Tibial nerve (tissue), 4 donors: ENCODE data around the gene MEF2C. TPM values are rescaled to one million over a fixed set of nuclear protein-coding genes. Genes with fewer than 3 reads are reported as not detected.
A peak's percentile ranks its signal among the peaks of the same experiment; 100 is the strongest.

Experiments
- DNase-seq, 2 donors: peaks; one replicate each; pipeline ENCODE4 v3.0.0-alpha.2; 2019; ENCODE audit warnings: low spot score in 2 of 2
- H3K27ac ChIP-seq, 4 donors: fragments of 200-600 bp; sonication (generic) in 3 of 4; one replicate each; pipeline ENCODE4 v1.5.1; 2017 to 2019; ENCODE audit warnings: mild to moderate bottlenecking in 1 of 4
- H3K27me3 ChIP-seq, 2 donors: fragments of 200-600 bp; sonication (generic) in 1 of 2; one replicate each; pipeline versions ENCODE4 v1.5.1 to v1.6.0; 2017 to 2019
- H3K36me3 ChIP-seq, 3 donors: fragments of 200-600 bp; sonication (generic); one replicate each; pipeline ENCODE4 v1.5.1; 2018 to 2019
- H3K4me1 ChIP-seq, 4 donors: fragments of 200-600 bp; sonication (generic) in 3 of 4; one replicate each; pipeline ENCODE4 v1.5.1; 2017 to 2019
- H3K4me3 ChIP-seq, 4 donors: fragments of 200-600 bp; sonication (generic) in 3 of 4; one replicate each; pipeline ENCODE4 v1.5.1; 2017 to 2019; ENCODE audit warnings: mild to moderate bottlenecking in 1 of 4, moderate library complexity in 1 of 4
- H3K9me3 ChIP-seq, 4 donors: fragments of 200-600 bp; sonication (generic) in 3 of 4; one replicate each; pipeline ENCODE4 v1.5.1; 2017 to 2019
- EP300 ChIP-seq, 2 donors: sonication (generic); formaldehyde crosslinking; IDR thresholded peaks; one replicate each; pipeline ENCODE4 v1.6.1; 2017; ENCODE audit warnings: antibody characterized with exemption in 2 of 2, mild to moderate bottlenecking in 1 of 2
- POLR2A ChIP-seq, 2 donors: fragments of 450-650 bp; IDR thresholded peaks; one replicate each; pipeline ENCODE4 v1.6.1; 2017; ENCODE audit warnings: antibody characterized with exemption in 2 of 2, mild to moderate bottlenecking in 2 of 2, moderate library complexity in 2 of 2
- WGBS, 2 donors: methylation state at CpG; one replicate each; pipeline ENCODE4 v1.1.5; 2018; 5-methylcytosine and 5-hydroxymethylcytosine counted together
- total RNA-seq, 4 donors: library from RNA; depleted of rRNA; stranded (reverse); fragments of >200 nt; gene quantifications; one replicate each; pipeline ENCODE4 v1.1.0, GENCODE V29; 2016
- TF ChIP-seq, protein P1 (sequence below), 5 experiments: fragments of 200-600 bp in 3 of 5; fragments of 450-650 bp in 2 of 5; sonication (generic) in 3 of 5; IDR thresholded peaks; one replicate each; pipeline ENCODE4 v1.5.1; 2016 to 2019; ENCODE audit warnings: antibody characterized with exemption in 5 of 5, mild to moderate bottlenecking in 3 of 5, moderate library complexity in 2 of 5

Gene MEF2C
- total RNA-seq, 4 donors from 2014 or later: 16.5 to 40.8 (median 29.1) TPM

GRCh38 chr5:88734983-88735382, 148.0 kb downstream of the MEF2C start:
- Histone ChIP-seq H3K27me3 (no peaks in the 10 kb centered on the region), H3K4me3 (no peak overlapping the region), H3K36me3 (no peaks in the 10 kb centered on the region), H3K4me1 (peaks cover 0 to 10% (median 7%) of the 10 kb centered on the region in 4 donors), H3K9me3 (no peaks in the 10 kb centered on the region), H3K27ac (peak overlapping the region in 3 of 4 donors; percentile 23 to 61 (median 28))
- no peak for TF ChIP-seq POLR2A (IDR thresholded peaks at IDR 0.05)
- TF ChIP-seq, protein P1, sequence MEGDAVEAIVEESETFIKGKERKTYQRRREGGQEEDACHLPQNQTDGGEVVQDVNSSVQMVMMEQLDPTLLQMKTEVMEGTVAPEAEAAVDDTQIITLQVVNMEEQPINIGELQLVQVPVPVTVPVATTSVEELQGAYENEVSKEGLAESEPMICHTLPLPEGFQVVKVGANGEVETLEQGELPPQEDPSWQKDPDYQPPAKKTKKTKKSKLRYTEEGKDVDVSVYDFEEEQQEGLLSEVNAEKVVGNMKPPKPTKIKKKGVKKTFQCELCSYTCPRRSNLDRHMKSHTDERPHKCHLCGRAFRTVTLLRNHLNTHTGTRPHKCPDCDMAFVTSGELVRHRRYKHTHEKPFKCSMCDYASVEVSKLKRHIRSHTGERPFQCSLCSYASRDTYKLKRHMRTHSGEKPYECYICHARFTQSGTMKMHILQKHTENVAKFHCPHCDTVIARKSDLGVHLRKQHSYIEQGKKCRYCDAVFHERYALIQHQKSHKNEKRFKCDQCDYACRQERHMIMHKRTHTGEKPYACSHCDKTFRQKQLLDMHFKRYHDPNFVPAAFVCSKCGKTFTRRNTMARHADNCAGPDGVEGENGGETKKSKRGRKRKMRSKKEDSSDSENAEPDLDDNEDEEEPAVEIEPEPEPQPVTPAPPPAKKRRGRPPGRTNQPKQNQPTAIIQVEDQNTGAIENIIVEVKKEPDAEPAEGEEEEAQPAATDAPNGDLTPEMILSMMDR (IDR thresholded peaks at IDR 0.05): no peak
- no peak for TF ChIP-seq EP300 (IDR thresholded peaks at IDR 0.05)
- no peak for DNase-seq
- WGBS, 2 donors: 81 to 82% methylated on average over 7 of the region's 7 CpGs

DNA sequence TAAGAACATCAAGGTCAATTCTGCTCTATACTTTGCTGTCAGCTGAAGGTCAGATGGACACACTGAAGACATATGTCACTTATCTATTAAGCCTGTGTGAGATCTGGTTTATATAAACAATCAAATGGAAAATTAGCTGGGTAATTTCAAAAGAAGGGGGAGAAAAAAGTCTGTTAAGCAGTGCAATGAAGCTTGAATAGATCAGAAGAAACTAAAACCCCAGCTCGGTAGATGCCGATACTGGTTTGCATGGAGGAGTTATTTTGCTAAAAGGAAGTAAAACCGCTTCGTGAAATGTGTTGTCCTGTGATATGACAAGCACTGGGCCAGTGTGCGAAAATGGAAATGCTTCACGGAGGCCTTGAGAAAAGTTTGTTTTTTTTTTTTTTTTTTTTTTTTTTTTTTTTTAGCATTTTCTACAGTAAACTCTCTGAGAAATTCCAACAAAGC, 148.8 kb downstream of the MEF2C start:
- Histone ChIP-seq H3K27ac (peak overlapping the region in 2 of 4 donors; percentile 61 to 65), H3K9me3 (no peaks in the 10 kb centered on the region), H3K27me3 (no peaks in the 10 kb centered on the region), H3K4me3 (no peak overlapping the region), H3K4me1 (peaks cover 0 to 14% (median 9%) of the 10 kb centered on the region in 4 donors), H3K36me3 (no peaks in the 10 kb centered on the region)
- peak in 1 of 2 donors; percentile 13 for TF ChIP-seq EP300 (IDR thresholded peaks at IDR 0.05)
- no peak for TF ChIP-seq POLR2A (IDR thresholded peaks at IDR 0.05)
- 53 to 58% methylated on average over 6 of the region's 6 CpGs for WGBS, 2 donors
- DNase-seq: no peak

GRCh38 chr5:88732862-88733261, 150.1 kb downstream of the MEF2C start:
- Histone ChIP-seq H3K4me3 (no peak overlapping the region), H3K27me3 (no peaks in the 10 kb centered on the region), H3K36me3 (no peaks in the 10 kb centered on the region), H3K27ac (peak overlapping the region in 2 of 4 donors; percentile 33 to 65), H3K9me3 (no peaks in the 10 kb centered on the region), H3K4me1 (peaks cover 0 to 14% (median 9%) of the 10 kb centered on the region in 4 donors)
- WGBS, 2 donors: 93 to 98% methylated on average over 2 of the region's 2 CpGs
- TF ChIP-seq POLR2A (IDR thresholded peaks at IDR 0.05): no peak
- TF ChIP-seq, protein P1 (IDR thresholded peaks at IDR 0.05): no peak
- no peak for TF ChIP-seq EP300 (IDR thresholded peaks at IDR 0.05)
- no peak for DNase-seq

DNA sequence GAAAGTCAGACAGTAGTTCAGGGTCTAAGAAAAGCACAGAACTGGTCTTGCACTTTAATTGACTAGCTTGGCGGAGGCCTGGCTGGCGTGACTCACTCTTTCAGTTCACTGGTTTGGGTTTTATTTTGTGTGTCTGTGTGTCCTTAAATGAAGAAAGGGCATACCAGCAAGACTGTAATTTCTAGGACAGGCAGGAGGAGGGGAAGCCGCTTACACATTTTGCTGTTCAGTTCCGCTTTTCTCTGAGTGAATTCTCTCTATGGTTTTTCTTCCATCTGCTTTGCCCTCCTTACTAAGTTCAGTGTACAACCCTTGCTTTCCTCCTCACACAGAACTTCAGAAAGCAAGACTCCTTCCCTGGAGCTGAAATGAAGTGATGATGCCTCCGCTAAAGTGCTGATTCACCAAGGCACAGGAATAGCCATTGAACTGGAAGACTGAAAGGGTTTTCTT, 150.8 kb downstream of the MEF2C start:
- H3K27ac ChIP-seq: peak overlapping the region in 2 of 4 donors; percentile 33 to 65
- peak in 1 of 2 donors; percentile 26 for DNase-seq

GRCh38 chr5:88729829-88730182, 153.2 kb downstream of the MEF2C start:
- TF ChIP-seq, protein P1 (IDR thresholded peaks at IDR 0.05): no peak
- TF ChIP-seq EP300 (IDR thresholded peaks at IDR 0.05): no peak
- no peak for TF ChIP-seq POLR2A (IDR thresholded peaks at IDR 0.05)
- Histone ChIP-seq H3K27me3 (no peaks in the 10 kb centered on the region), H3K27ac (no peak overlapping the region), H3K4me1 (peaks cover 0 to 14% (median 6%) of the 10 kb centered on the region in 4 donors), H3K36me3 (no peaks in the 10 kb centered on the region), H3K4me3 (no peak overlapping the region), H3K9me3 (no peaks in the 10 kb centered on the region)
- WGBS, 2 donors: 3 to 7% methylated on average over 1 of the region's 1 CpG
- no peak for DNase-seq

More for the DNA sequence above, 150.8 kb downstream of the MEF2C start:
- H3K27me3 ChIP-seq: no peaks in the 10 kb centered on the region
- no peaks in the 10 kb centered on the region for H3K36me3 ChIP-seq
- WGBS, 2 donors: 72 to 79% methylated on average over 5 of the region's 5 CpGs
- peak in 1 of 2 donors; percentile 59 for TF ChIP-seq EP300 (IDR thresholded peaks at IDR 0.05)
- no peak for TF ChIP-seq POLR2A (IDR thresholded peaks at IDR 0.05)
- no peak overlapping the region for H3K4me3 ChIP-seq
- peaks cover 0 to 14% (median 9%) of the 10 kb centered on the region in 4 donors for H3K4me1 ChIP-seq
- no peaks in the 10 kb centered on the region for H3K9me3 ChIP-seq

- Histone ChIP-seq H3K9me3 (no peaks in the 10 kb centered on the region), H3K27ac (no peak overlapping the region), H3K36me3 (no peaks in the 10 kb centered on the region), H3K27me3 (no peaks in the 10 kb centered on the region), H3K4me1 (peaks cover 0 to 14% (median 5%) of the 10 kb centered on the region in 4 donors), H3K4me3 (no peak overlapping the region)
- WGBS, 2 donors: 73 to 76% methylated on average over 5 of the region's 5 CpGs
- peak; percentile 36 to 73 for DNase-seq
- no peak for TF ChIP-seq POLR2A (IDR thresholded peaks at IDR 0.05)
- TF ChIP-seq EP300 (IDR thresholded peaks at IDR 0.05): no peak
- TF ChIP-seq, protein P1 (IDR thresholded peaks at IDR 0.05): peak; percentile 59 to 80 (median 76)
Measured at GRCh38 chr5:88729084-88729828, 153.7 kb downstream of the MEF2C start.
